Measurements from ENCODE around the gene ZNF664.

GRCh38 chr12:124000111-124000510 is 27.1 kb downstream of the ZNF664 start:
- TF ChIP-seq CTCF (CRISPR knock-in tag; IDR thresholded peaks at IDR 0.05) (no peak), ARHGAP35 (CRISPR knock-in tag; IDR thresholded peaks at IDR 0.05; ENCODE audit: borderline replicate concordance) (no peak), CHD2 (IDR thresholded peaks at IDR 0.05; ENCODE audit: low read depth, low read length) (no peak), YY1 (IDR thresholded peaks at IDR 0.05; ENCODE audit: insufficient read depth, insufficient replicate concordance, low read depth, low read length) (no peak), TCF7 (IDR thresholded peaks at IDR 0.05; ENCODE audit: low read depth) (no peak), ZNF7 (CRISPR knock-in tag; IDR thresholded peaks at IDR 0.05) (no peak), ZBTB4 (CRISPR knock-in tag; IDR thresholded peaks at IDR 0.05; ENCODE audit: borderline replicate concordance) (no peak), MED13 (CRISPR knock-in tag; IDR thresholded peaks at IDR 0.05) (no peak), ZNF121 (CRISPR knock-in tag; IDR thresholded peaks at IDR 0.05) (no peak), ZNF274 (CRISPR knock-in tag; IDR thresholded peaks at IDR 0.05) (no peak), ZNF839 (CRISPR knock-in tag; IDR thresholded peaks at IDR 0.05; ENCODE audit: borderline replicate concordance) (no peak), TCF7L2 (IDR thresholded peaks at IDR 0.05; ENCODE audit: low read depth, low read length) (no peak), ZNF512 (CRISPR knock-in tag; IDR thresholded peaks at IDR 0.05) (no peak)
